ENCODE results near the gene CHN1. TPM values are rescaled to one million over a fixed set of nuclear protein-coding genes. Genes with fewer than 3 reads are reported as not detected.

CHN1 gene
- total RNA-seq, 2 donors from 2014 or later = 2.2 to 2.8 TPM

- Histone ChIP-seq H3K9ac (ENCODE audit: low read depth in 2 of 2, low read length in 2 of 2) (no peak overlapping the region), H3K27me3 (no peaks in the 10 kb centered on the region), H3K4me1 (no peaks in the 10 kb centered on the region), H3K9me3 (no peaks in the 10 kb centered on the region), H3K36me3 (no peaks in the 10 kb centered on the region), H3K4me3 (no peak overlapping the region), H3K27ac (no peak overlapping the region)
- intact Hi-C loops (cut with DNase I) = no loop called here
- DNase-seq = no peak
- no peak for TF ChIP-seq CTCF (IDR thresholded peaks at IDR 0.05)
Observed at GRCh38 chr2:174780191-174780840, 224.9 kb downstream of the CHN1 start.

GRCh38 chr2:174779361-174779928 lies 225.7 kb downstream of the CHN1 start:
- Histone ChIP-seq H3K27me3 (no peaks in the 10 kb centered on the region), H3K9ac (ENCODE audit: low read depth in 2 of 2, low read length in 2 of 2) (no peak overlapping the region), H3K36me3 (no peaks in the 10 kb centered on the region), H3K4me3 (no peak overlapping the region), H3K27ac (no peak overlapping the region), H3K9me3 (no peaks in the 10 kb centered on the region), H3K4me1 (no peaks in the 10 kb centered on the region)
- intact Hi-C loops (cut with DNase I) = no loop called here
- TF ChIP-seq CTCF (IDR thresholded peaks at IDR 0.05) = no peak
- DNase-seq = no peak

GRCh38 chr2:174778085-174778981 lies 226.8 kb downstream of the CHN1 start:
- TF ChIP-seq CTCF (IDR thresholded peaks at IDR 0.05) = no peak
- Histone ChIP-seq H3K27ac (no peak overlapping the region), H3K4me3 (no peak overlapping the region), H3K4me1 (no peaks in the 10 kb centered on the region), H3K36me3 (no peaks in the 10 kb centered on the region), H3K9ac (ENCODE audit: low read depth in 2 of 2, low read length in 2 of 2) (no peak overlapping the region), H3K9me3 (no peaks in the 10 kb centered on the region), H3K27me3 (no peaks in the 10 kb centered on the region)
- peak; percentile 22 for DNase-seq
- intact Hi-C loops (cut with DNase I) = no loop called here

- Histone ChIP-seq H3K4me3 (no peak overlapping the region), H3K9ac (ENCODE audit: low read depth in 2 of 2, low read length in 2 of 2) (no peak overlapping the region), H3K27me3 (no peaks in the 10 kb centered on the region), H3K36me3 (no peaks in the 10 kb centered on the region), H3K9me3 (no peaks in the 10 kb centered on the region), H3K27ac (no peak overlapping the region), H3K4me1 (no peaks in the 10 kb centered on the region)
- intact Hi-C loops (cut with DNase I) = no loop called here
- no peak for TF ChIP-seq CTCF (IDR thresholded peaks at IDR 0.05)
- DNase-seq = no peak
Observed at GRCh38 chr2:174777347-174778084, 227.7 kb downstream of the CHN1 start.

- intact Hi-C loops (cut with DNase I) = no loop called here
- no peak overlapping the region for H3K9ac ChIP-seq (ENCODE audit: low read depth in 2 of 2, low read length in 2 of 2)
- no peaks in the 10 kb centered on the region for H3K4me1 ChIP-seq
- TF ChIP-seq CTCF (IDR thresholded peaks at IDR 0.05) = no peak
- H3K4me3 ChIP-seq = no peak overlapping the region
- no peak overlapping the region for H3K27ac ChIP-seq
- no peaks in the 10 kb centered on the region for H3K27me3 ChIP-seq
- DNase-seq = no peak
- H3K9me3 ChIP-seq = no peaks in the 10 kb centered on the region
- H3K36me3 ChIP-seq = no peaks in the 10 kb centered on the region
Observed at GRCh38 chr2:174776675-174777074, 228.5 kb downstream of the CHN1 start.

Data from colonic mucosa (tissue), 4 donors.